ENCODE data around the gene ARHGAP11B.
A peak's percentile ranks its signal among the peaks of the same experiment; 100 is the strongest.
"Not testable (repeated sequence)": the region's sequence is repeated elsewhere in the genome, so short reads cannot be mapped to it uniquely, and the experiment has no call there.

ARHGAP11B gene

DNA sequence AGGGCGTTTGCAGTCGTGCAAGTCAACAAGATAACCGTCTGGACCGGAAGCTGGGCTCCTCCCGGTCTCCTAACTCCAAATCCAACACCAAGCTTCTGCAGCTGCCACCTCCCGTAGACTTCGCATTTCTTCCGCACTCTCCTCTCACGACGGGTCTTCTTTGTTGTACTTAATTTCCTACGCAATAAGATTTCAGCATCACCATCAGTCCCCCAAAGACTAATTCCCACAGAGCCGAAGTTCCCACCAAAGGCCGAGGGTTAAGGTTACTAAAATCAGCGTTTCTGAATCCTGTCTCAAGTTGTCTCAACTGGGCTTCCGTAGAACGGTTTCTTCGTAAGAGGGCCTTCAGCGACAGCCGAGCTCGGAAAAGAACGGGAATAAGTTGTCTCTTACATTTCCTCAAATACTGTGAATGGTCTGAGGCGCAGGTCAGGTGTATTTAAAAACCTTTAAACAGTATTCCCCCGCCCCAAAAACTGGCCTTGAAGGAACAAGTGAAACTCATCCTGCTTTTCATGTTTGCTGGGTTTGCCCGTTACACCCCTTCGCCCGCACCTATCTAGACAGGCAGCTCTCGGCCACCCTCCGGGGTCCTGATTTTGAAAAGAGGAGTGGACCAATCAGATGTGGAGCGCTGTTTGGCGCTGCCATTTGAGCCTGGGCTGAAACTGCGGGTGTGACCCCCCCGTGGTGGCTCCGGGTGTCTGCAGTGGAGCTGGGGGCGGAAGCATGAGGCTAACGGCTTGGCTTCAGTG, at the start of gene ARHGAP11B:
Gene ARHGAP11B (plus strand): TSS at position 693 of the 758 bp plus-strand sequence.
- H3K27me3 Mint-ChIP-seq; H3K27me3 ChIP-seq (ENCODE audit: control insufficient read depth, insufficient read depth, low read length); H3K9me3 ChIP-seq (ENCODE audit: control insufficient read depth in 2 of 2, low read length in 2 of 2); H3K36me3 ChIP-seq (ENCODE audit: control insufficient read depth, insufficient read depth, low read length); H3K36me3 Mint-ChIP-seq; H3K4me1 ChIP-seq (ENCODE audit: control insufficient read depth, insufficient read depth, low read length, poor library complexity, severe bottlenecking); H3K9me3 Mint-ChIP-seq: not testable (repeated sequence)
- peak within 1 kb of the TSS; percentile 96 to 99 (median 98) for H3K4me3 Mint-ChIP-seq
- DNase-seq: peak; percentile 96 to 99 (median 98)
- peak within 1 kb of the TSS; percentile 94 to 100 (median 100) for H3K27ac Mint-ChIP-seq
- Histone ChIP-seq H3K27ac (ENCODE audit: insufficient read depth, low read length, poor library complexity, severe bottlenecking) (peak within 1 kb of the TSS; percentile 85), H3K4me3 (ENCODE audit: low read depth, low read length) (peak within 1 kb of the TSS; percentile 96)
- ATAC-seq (ENCODE audit: low read depth in 2 of 2): peak; percentile 96
- H3K4me1 Mint-ChIP-seq: peaks cover 6 to 29% (median 18%) of the 10 kb centered on the region in 4 donors

DNA sequence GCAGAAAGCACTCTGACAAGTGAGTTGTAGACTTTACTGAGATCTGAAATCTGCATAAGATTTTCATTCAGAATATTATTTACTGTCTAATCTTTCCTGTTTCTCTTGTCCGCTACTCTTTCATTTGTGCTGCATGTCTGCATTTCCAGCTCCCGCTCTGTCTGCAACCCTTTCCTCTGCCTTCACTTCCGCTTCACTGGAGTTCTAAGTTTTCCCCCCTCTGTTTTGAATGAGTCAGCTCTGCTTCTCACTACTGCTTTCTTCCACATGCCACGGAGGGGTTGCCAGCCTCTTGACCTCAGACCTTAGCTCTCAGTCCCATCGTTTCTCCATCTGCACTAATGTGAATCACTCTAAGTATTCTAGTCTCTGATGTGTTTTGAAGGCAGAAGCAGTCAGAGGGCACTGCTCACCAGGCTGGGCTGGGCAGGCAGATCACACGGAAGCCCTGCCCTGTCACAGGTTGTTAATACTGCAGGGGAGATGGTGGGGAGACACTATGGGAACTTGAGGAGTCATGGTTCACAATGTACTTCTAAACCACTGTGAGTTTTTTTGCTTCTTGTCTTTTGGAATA, 46.4 kb upstream of the ARHGAP11B start:
- not testable (repeated sequence) for H3K36me3 ChIP-seq (ENCODE audit: control insufficient read depth, insufficient read depth, low read length); DNase-seq; H3K4me1 ChIP-seq (ENCODE audit: control insufficient read depth, insufficient read depth, low read length, poor library complexity, severe bottlenecking); H3K27me3 Mint-ChIP-seq; H3K9me3 Mint-ChIP-seq; H3K9me3 ChIP-seq (ENCODE audit: control insufficient read depth in 2 of 2, low read length in 2 of 2); H3K27ac ChIP-seq (ENCODE audit: insufficient read depth, low read length, poor library complexity, severe bottlenecking); ATAC-seq (ENCODE audit: low read depth in 2 of 2); H3K4me1 Mint-ChIP-seq; H3K36me3 Mint-ChIP-seq; H3K4me3 ChIP-seq (ENCODE audit: low read depth, low read length); H3K27ac Mint-ChIP-seq; H3K27me3 ChIP-seq (ENCODE audit: control insufficient read depth, insufficient read depth, low read length); H3K4me3 Mint-ChIP-seq

DNA sequence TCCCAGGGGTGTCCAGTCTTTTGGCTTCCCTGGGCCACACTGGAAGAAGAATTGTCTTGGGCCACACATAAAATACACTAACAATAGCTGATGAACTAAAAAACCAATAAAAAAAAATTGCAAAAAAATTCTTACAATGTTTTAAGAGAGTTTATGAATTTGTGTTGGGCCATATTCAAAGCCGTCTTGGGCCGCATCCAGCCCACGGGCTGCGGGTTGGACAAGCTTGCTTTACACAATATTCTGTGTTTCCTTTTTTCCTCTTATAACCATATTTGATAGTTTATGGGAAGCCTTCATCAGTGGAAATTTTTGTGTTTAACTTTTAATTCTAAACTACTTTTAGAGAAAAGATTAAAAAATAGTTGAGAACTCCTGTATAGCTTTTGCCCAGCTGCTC, 45.2 kb upstream of the ARHGAP11B start:
- ATAC-seq (ENCODE audit: low read depth in 2 of 2); H3K27ac Mint-ChIP-seq; H3K9me3 Mint-ChIP-seq: not testable (repeated sequence)

DNA sequence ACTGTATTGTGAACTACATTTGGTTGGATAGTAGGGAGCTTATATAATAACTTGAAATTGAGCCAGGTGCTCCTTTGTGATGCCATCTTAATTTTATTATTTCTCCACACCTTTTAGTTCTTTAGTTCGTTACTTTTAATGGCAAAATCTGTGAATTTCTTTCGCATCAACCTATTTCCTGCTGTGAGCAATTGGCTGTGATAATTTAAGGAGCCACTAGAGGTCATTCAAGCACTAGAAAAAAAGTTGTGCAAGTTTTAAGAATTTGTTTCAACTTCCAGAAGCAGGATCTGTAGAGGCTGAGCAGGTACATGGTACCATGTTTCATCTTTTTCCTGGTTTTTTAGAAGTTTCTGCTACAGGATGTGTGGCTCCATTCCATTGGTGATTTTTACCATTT, 27.0 kb upstream of the ARHGAP11B start:
- DNase-seq: peak in 1 of 3 donors; percentile 5
- not testable (repeated sequence) for H3K4me3 Mint-ChIP-seq, H3K27ac Mint-ChIP-seq

More for the DNA sequence above, 45.2 kb upstream of the ARHGAP11B start:
- not testable (repeated sequence) for H3K36me3 ChIP-seq (ENCODE audit: control insufficient read depth, insufficient read depth, low read length); H3K4me3 Mint-ChIP-seq; H3K36me3 Mint-ChIP-seq; DNase-seq; H3K27ac ChIP-seq (ENCODE audit: insufficient read depth, low read length, poor library complexity, severe bottlenecking); H3K27me3 Mint-ChIP-seq; H3K9me3 ChIP-seq (ENCODE audit: control insufficient read depth in 2 of 2, low read length in 2 of 2); H3K27me3 ChIP-seq (ENCODE audit: control insufficient read depth, insufficient read depth, low read length); H3K4me3 ChIP-seq (ENCODE audit: low read depth, low read length); H3K4me1 Mint-ChIP-seq; H3K4me1 ChIP-seq (ENCODE audit: control insufficient read depth, insufficient read depth, low read length, poor library complexity, severe bottlenecking)

DNA sequence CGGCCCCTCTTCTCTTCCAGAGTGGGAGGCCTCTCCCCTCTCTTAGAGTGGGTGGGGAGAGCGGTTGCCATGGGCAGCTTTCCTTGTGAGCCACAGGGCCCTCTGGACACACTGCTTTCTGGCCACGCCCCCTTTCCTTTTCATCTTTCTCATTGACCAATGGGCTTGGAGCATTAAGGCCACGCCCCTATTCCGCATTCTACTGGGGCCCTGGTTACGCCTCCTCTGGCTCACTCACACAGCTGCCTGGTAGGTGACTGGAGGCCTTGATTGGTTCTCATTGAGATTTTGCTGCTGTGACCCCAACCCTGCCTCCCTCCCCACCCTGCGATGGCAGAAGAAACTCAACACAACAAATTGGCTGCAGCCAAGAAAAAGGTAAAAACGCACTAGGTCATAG, 22.1 kb upstream of the ARHGAP11B start, which contains the start of gene GOLGA8H:
Gene GOLGA8H (plus strand): TSS at position 233 of the 400 bp plus-strand sequence. CDS start 98 bp downstream, at position 331.
- H3K4me3 Mint-ChIP-seq; H3K4me3 ChIP-seq (ENCODE audit: low read depth, low read length); H3K27ac Mint-ChIP-seq; H3K4me1 Mint-ChIP-seq; H3K27ac ChIP-seq (ENCODE audit: insufficient read depth, low read length, poor library complexity, severe bottlenecking); DNase-seq; H3K9me3 ChIP-seq (ENCODE audit: control insufficient read depth in 2 of 2, low read length in 2 of 2); H3K27me3 Mint-ChIP-seq; H3K27me3 ChIP-seq (ENCODE audit: control insufficient read depth, insufficient read depth, low read length); ATAC-seq (ENCODE audit: low read depth in 2 of 2); H3K4me1 ChIP-seq (ENCODE audit: control insufficient read depth, insufficient read depth, low read length, poor library complexity, severe bottlenecking); H3K9me3 Mint-ChIP-seq; H3K36me3 ChIP-seq (ENCODE audit: control insufficient read depth, insufficient read depth, low read length); H3K36me3 Mint-ChIP-seq: not testable (repeated sequence)

More for the DNA sequence above, 27.0 kb upstream of the ARHGAP11B start:
- not testable (repeated sequence) for ATAC-seq (ENCODE audit: low read depth in 2 of 2); H3K36me3 Mint-ChIP-seq; H3K27me3 ChIP-seq (ENCODE audit: control insufficient read depth, insufficient read depth, low read length); H3K4me1 Mint-ChIP-seq; H3K27ac ChIP-seq (ENCODE audit: insufficient read depth, low read length, poor library complexity, severe bottlenecking); H3K9me3 ChIP-seq (ENCODE audit: control insufficient read depth in 2 of 2, low read length in 2 of 2); H3K36me3 ChIP-seq (ENCODE audit: control insufficient read depth, insufficient read depth, low read length); H3K27me3 Mint-ChIP-seq; H3K4me3 ChIP-seq (ENCODE audit: low read depth, low read length); H3K9me3 Mint-ChIP-seq; H3K4me1 ChIP-seq (ENCODE audit: control insufficient read depth, insufficient read depth, low read length, poor library complexity, severe bottlenecking)

DNA sequence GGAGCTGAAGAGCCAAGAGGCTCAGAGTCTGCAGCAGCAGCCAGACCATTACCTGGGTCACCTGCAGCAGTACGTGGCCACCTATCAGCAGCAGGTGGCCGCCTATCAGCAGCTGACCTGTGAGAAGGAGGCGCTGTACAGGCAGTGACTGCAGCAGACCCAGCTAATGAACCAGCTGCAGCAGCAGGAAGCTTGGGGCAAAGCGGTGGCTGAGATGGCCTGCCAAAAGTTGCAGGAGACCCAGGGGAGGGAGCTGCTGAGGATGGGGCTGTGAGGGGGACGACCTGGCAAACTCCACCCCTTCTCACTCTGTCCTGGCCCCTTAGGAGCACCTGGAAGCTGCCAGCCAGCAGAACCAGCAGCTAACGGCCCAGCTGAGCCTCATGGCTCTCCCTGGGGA, 13.7 kb upstream of the ARHGAP11B start:
- H3K4me1 Mint-ChIP-seq, H3K9me3 Mint-ChIP-seq: not testable (repeated sequence)

DNA sequence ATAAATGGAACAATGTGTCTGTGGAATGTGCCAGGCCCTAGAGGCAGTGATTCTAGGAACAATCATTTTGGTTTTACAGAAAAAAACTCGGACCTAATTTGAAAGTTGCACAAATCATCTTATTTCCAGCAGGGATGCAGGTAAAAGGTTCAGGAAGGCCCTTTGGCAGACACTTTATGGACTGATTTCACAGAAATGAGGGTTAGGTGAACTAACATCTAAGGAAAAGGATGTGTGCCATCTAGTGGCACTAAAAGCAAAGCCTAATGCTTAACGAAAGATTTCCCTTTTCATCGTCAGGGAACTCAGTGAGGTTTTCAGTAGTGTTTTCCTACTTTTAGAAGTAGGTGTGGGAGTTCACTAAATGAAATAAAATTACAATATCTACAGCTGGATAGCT, 4.6 kb upstream of the ARHGAP11B start:
- peak in 1 of 3 donors; percentile 14 for DNase-seq
- not testable (repeated sequence) for H3K9me3 Mint-ChIP-seq; H3K4me3 ChIP-seq (ENCODE audit: low read depth, low read length); H3K27me3 ChIP-seq (ENCODE audit: control insufficient read depth, insufficient read depth, low read length); H3K4me1 ChIP-seq (ENCODE audit: control insufficient read depth, insufficient read depth, low read length, poor library complexity, severe bottlenecking); H3K4me1 Mint-ChIP-seq; H3K27me3 Mint-ChIP-seq; H3K36me3 Mint-ChIP-seq; H3K27ac Mint-ChIP-seq; H3K27ac ChIP-seq (ENCODE audit: insufficient read depth, low read length, poor library complexity, severe bottlenecking); H3K36me3 ChIP-seq (ENCODE audit: control insufficient read depth, insufficient read depth, low read length); H3K4me3 Mint-ChIP-seq; ATAC-seq (ENCODE audit: low read depth in 2 of 2); H3K9me3 ChIP-seq (ENCODE audit: control insufficient read depth in 2 of 2, low read length in 2 of 2)

More for the DNA sequence above, 13.7 kb upstream of the ARHGAP11B start:
- DNase-seq; ATAC-seq (ENCODE audit: low read depth in 2 of 2); H3K27ac ChIP-seq (ENCODE audit: insufficient read depth, low read length, poor library complexity, severe bottlenecking); H3K27me3 ChIP-seq (ENCODE audit: control insufficient read depth, insufficient read depth, low read length); H3K36me3 ChIP-seq (ENCODE audit: control insufficient read depth, insufficient read depth, low read length); H3K4me3 Mint-ChIP-seq; H3K27me3 Mint-ChIP-seq; H3K4me1 ChIP-seq (ENCODE audit: control insufficient read depth, insufficient read depth, low read length, poor library complexity, severe bottlenecking); H3K4me3 ChIP-seq (ENCODE audit: low read depth, low read length); H3K36me3 Mint-ChIP-seq; H3K27ac Mint-ChIP-seq; H3K9me3 ChIP-seq (ENCODE audit: control insufficient read depth in 2 of 2, low read length in 2 of 2): not testable (repeated sequence)

DNA sequence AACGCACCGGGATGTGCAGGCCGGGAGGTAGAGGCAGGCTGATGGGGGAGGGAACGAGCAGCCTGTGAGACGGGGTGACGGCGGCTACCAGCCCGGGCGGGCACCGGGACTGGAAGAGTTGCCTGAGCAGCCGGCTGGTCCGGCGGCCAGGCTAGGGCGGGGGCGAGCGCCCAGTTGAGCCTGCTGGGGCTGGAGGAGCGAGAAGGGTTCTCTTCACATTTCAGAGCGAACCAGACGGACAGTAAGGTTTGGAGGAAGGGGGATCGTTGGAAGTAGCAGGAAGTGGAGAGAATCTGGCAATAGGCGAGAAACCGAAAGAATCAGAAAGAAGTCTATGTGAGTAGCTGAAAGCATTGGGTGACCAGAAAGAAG, 252 bp downstream of the ARHGAP11B start:
- peak overlapping the region; percentile 96 to 99 (median 98) for H3K4me3 Mint-ChIP-seq
- peak in 2 of 3 donors; percentile 39 to 41 for DNase-seq
- not testable (repeated sequence) for H3K9me3 Mint-ChIP-seq; H3K9me3 ChIP-seq (ENCODE audit: control insufficient read depth in 2 of 2, low read length in 2 of 2); H3K4me1 ChIP-seq (ENCODE audit: control insufficient read depth, insufficient read depth, low read length, poor library complexity, severe bottlenecking); ATAC-seq (ENCODE audit: low read depth in 2 of 2); H3K27me3 Mint-ChIP-seq; H3K36me3 ChIP-seq (ENCODE audit: control insufficient read depth, insufficient read depth, low read length); H3K36me3 Mint-ChIP-seq; H3K27me3 ChIP-seq (ENCODE audit: control insufficient read depth, insufficient read depth, low read length)
- Histone ChIP-seq H3K27ac (ENCODE audit: insufficient read depth, low read length, poor library complexity, severe bottlenecking) (peak overlapping the region; percentile 85), H3K4me3 (ENCODE audit: low read depth, low read length) (peak overlapping the region; percentile 96)
- H3K27ac Mint-ChIP-seq: peak overlapping the region; percentile 94 to 100 (median 100)
- peaks cover 6 to 29% (median 18%) of the 10 kb centered on the region in 4 donors for H3K4me1 Mint-ChIP-seq
